ENCODE data around the gene CADM2. TPM values are rescaled to one million over a fixed set of nuclear protein-coding genes. Genes with fewer than 3 reads are reported as not detected.

CADM2 gene
- total and polyA plus RNA-seq, 2 experiments from 2014 or later = 0.15 to 0.40 TPM

- no peak for TF ChIP-seq CTCF (IDR thresholded peaks at IDR 0.05; ENCODE audit: low read depth, low read length)
- no peak overlapping the region for H3K4me3 ChIP-seq
- H3K4me1 ChIP-seq (ENCODE audit: low read depth) = peaks cover 3% of the 10 kb centered on the region
- no peaks in the 10 kb centered on the region for H3K9me3 ChIP-seq (ENCODE audit: low read depth)
- H3K27me3 ChIP-seq = no peaks in the 10 kb centered on the region
- no peaks in the 10 kb centered on the region for H3K36me3 ChIP-seq
- no peak for DNase-seq (ENCODE audit: low read depth in 1 of 2, low spot score in 1 of 2)
- H3K27ac ChIP-seq = no peak overlapping the region
Observed at GRCh38 chr3:84998545-84998944, 39.8 kb downstream of the CADM2 start.

- no peak for TF ChIP-seq CTCF (IDR thresholded peaks at IDR 0.05; ENCODE audit: low read depth, low read length)
- peaks cover 7% of the 10 kb centered on the region for H3K4me1 ChIP-seq (ENCODE audit: low read depth)
- H3K4me3 ChIP-seq = no peak overlapping the region
- no peak for DNase-seq (ENCODE audit: low read depth in 1 of 2, low spot score in 1 of 2)
- H3K9me3 ChIP-seq (ENCODE audit: low read depth) = no peaks in the 10 kb centered on the region
- no peaks in the 10 kb centered on the region for H3K36me3 ChIP-seq
- H3K27me3 ChIP-seq = no peaks in the 10 kb centered on the region
- no peak overlapping the region for H3K27ac ChIP-seq
Observed at GRCh38 chr3:85003479-85003878, 44.7 kb downstream of the CADM2 start.

GRCh38 chr3:85004147-85004546, 45.4 kb downstream of the CADM2 start:
- H3K4me3 ChIP-seq = no peak overlapping the region
- no peaks in the 10 kb centered on the region for H3K9me3 ChIP-seq (ENCODE audit: low read depth)
- H3K36me3 ChIP-seq = no peaks in the 10 kb centered on the region
- peaks cover 7% of the 10 kb centered on the region for H3K4me1 ChIP-seq (ENCODE audit: low read depth)
- DNase-seq (ENCODE audit: low read depth in 1 of 2, low spot score in 1 of 2) = no peak
- no peaks in the 10 kb centered on the region for H3K27me3 ChIP-seq
- H3K27ac ChIP-seq = no peak overlapping the region
- TF ChIP-seq CTCF (IDR thresholded peaks at IDR 0.05; ENCODE audit: low read depth, low read length) = no peak

GRCh38 chr3:85005946-85006345, 47.2 kb downstream of the CADM2 start:
- H3K27ac ChIP-seq = no peak overlapping the region
- no peaks in the 10 kb centered on the region for H3K36me3 ChIP-seq
- no peaks in the 10 kb centered on the region for H3K9me3 ChIP-seq (ENCODE audit: low read depth)
- no peak overlapping the region for H3K4me3 ChIP-seq
- peaks cover 7% of the 10 kb centered on the region for H3K4me1 ChIP-seq (ENCODE audit: low read depth)
- TF ChIP-seq CTCF (IDR thresholded peaks at IDR 0.05; ENCODE audit: low read depth, low read length) = no peak
- H3K27me3 ChIP-seq = no peaks in the 10 kb centered on the region
- no peak for DNase-seq (ENCODE audit: low read depth in 1 of 2, low spot score in 1 of 2)

- no peaks in the 10 kb centered on the region for H3K9me3 ChIP-seq (ENCODE audit: low read depth)
- no peak for TF ChIP-seq CTCF (IDR thresholded peaks at IDR 0.05; ENCODE audit: low read depth, low read length)
- no peaks in the 10 kb centered on the region for H3K27me3 ChIP-seq
- no peak overlapping the region for H3K27ac ChIP-seq
- H3K4me3 ChIP-seq = no peak overlapping the region
- H3K4me1 ChIP-seq (ENCODE audit: low read depth) = peaks cover 7% of the 10 kb centered on the region
- H3K36me3 ChIP-seq = no peaks in the 10 kb centered on the region
- no peak for DNase-seq (ENCODE audit: low read depth in 1 of 2, low spot score in 1 of 2)
Observed at GRCh38 chr3:85007195-85008094, 48.7 kb downstream of the CADM2 start.
